Testis (tissue), 2 donors: ENCODE results near the gene PAX7.

ENCODE experiments used
- POLR2A ChIP-seq: fragments of 450-650 bp; IDR thresholded peaks from one replicate; pipeline ENCODE4 v1.6.1; 2017; ENCODE audit warnings: antibody characterized with exemption, mild to moderate bottlenecking, moderate library complexity
- TF ChIP-seq, protein P1 (sequence below), 3 experiments: fragments of 450-650 bp in 2 of 3; fragments of 200-600 bp in 1 of 3; sonication (generic) in 1 of 3; IDR thresholded peaks; one replicate each; pipeline ENCODE4 v1.5.1; 2016 to 2019; ENCODE audit warnings: antibody characterized with exemption in 3 of 3, mild to moderate bottlenecking in 2 of 3, moderate library complexity in 1 of 3

DNA sequence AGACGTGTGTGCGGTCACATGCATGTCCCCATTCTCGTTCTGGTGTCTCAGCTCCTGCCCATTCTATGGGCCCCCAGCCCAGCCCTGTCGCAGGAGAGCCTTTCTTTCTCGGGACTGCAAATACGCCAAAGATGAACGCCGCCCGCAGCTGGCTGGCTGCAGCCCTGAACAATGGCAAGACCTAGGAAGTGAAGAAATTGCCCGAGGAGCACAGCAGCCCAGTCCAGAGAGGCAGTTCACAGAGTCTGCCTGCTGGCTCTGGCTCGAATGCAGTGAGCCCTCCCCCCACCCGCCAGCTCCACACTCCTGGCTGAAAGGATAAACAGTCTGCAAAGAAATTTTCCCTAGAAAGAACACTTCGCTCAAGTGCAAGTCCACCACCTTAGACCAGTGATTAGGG is 23.3 kb downstream of the PAX7 start:
- TF ChIP-seq, protein P1, sequence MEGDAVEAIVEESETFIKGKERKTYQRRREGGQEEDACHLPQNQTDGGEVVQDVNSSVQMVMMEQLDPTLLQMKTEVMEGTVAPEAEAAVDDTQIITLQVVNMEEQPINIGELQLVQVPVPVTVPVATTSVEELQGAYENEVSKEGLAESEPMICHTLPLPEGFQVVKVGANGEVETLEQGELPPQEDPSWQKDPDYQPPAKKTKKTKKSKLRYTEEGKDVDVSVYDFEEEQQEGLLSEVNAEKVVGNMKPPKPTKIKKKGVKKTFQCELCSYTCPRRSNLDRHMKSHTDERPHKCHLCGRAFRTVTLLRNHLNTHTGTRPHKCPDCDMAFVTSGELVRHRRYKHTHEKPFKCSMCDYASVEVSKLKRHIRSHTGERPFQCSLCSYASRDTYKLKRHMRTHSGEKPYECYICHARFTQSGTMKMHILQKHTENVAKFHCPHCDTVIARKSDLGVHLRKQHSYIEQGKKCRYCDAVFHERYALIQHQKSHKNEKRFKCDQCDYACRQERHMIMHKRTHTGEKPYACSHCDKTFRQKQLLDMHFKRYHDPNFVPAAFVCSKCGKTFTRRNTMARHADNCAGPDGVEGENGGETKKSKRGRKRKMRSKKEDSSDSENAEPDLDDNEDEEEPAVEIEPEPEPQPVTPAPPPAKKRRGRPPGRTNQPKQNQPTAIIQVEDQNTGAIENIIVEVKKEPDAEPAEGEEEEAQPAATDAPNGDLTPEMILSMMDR (IDR thresholded peaks at IDR 0.05) = no peak
- TF ChIP-seq POLR2A = no peak
